H1 (cell line): ENCODE results near the gene SHMT2. TPM values are rescaled to one million over a fixed set of nuclear protein-coding genes. Genes with fewer than 3 reads are reported as not detected.

Experiments
- CTCF ChIA-PET: fragments of 300-600 bp; sonication (Branson Sonifier 250); formaldehyde crosslinking; loops from one replicate; lab custom pipeline; 2021; ENCODE audit not compliant: partially characterized antibody; lab: Charles Lee
- POLR2A ChIA-PET: fragments of 300-600 bp; sonication (Branson Sonifier 250); formaldehyde crosslinking; loops from one replicate; lab custom pipeline; 2021; ENCODE audit warnings: inconsistent platforms; ENCODE audit not compliant: partially characterized antibody; lab: Charles Lee
- DNase-seq, 2 experiments: peaks; one replicate each; pipeline versions ENCODE4 v3.0.0 to v3.0.0-alpha.2; 2010 to 2022; ENCODE audit warnings: low spot score in 2 of 2, low read depth in 1 of 2, mixed read lengths in 1 of 2
- FAIRE-seq: peaks from 2 replicates; lab custom pipeline; 2011; peaks lifted over from hg19 to GRCh38; lab: Jason Lieb, UNC
- H2AFZ ChIP-seq: 2 replicates; pipeline ENCODE4 v1.8.1; 2012; ENCODE audit warnings: low read length, inconsistent platforms
- H2AK5ac ChIP-seq: 2 replicates; pipeline ENCODE4 v1.6.1; 2013; ENCODE audit warnings: low read depth, low read length
- H2BK120ac ChIP-seq: replicated peaks from 2 replicates; pipeline ENCODE3; 2013; ENCODE audit warnings: low read depth, low read length, inconsistent platforms
- H2BK12ac ChIP-seq: 2 replicates; pipeline ENCODE4 v1.6.1; 2013; ENCODE audit warnings: low read depth, low read length
- H2BK15ac ChIP-seq: 2 replicates; pipeline ENCODE4 v1.6.1; 2013; ENCODE audit warnings: low read length
- H2BK20ac ChIP-seq: 2 replicates; pipeline ENCODE4 v1.6.1; 2013; ENCODE audit warnings: low read length
- H2BK5ac ChIP-seq: 2 replicates; pipeline ENCODE4 v1.6.1; 2013; ENCODE audit warnings: low read depth, low read length
- H3K14ac ChIP-seq: 2 replicates; pipeline ENCODE4 v1.6.1; 2013; ENCODE audit warnings: inconsistent platforms; ENCODE audit not compliant: insufficient read length
- H3K18ac ChIP-seq: 2 replicates; pipeline ENCODE4 v1.6.1; 2013; ENCODE audit warnings: low read length; ENCODE audit errors: extremely low read depth
- H3K23ac ChIP-seq: 2 replicates; pipeline ENCODE4 v1.6.1; 2013; ENCODE audit warnings: inconsistent platforms; ENCODE audit not compliant: insufficient read length
- H3K23me2 ChIP-seq: 2 replicates; pipeline ENCODE4 v1.6.1; 2013; ENCODE audit warnings: low read depth, low read length
- H3K27ac ChIP-seq: 2 replicates; pipeline ENCODE4 v1.6.1; 2011; ENCODE audit warnings: low read depth, low read length, inconsistent platforms
- H3K27me3 ChIP-seq, 4 experiments: replicated peaks in 1 of 4; 1 replicate in 1 of 4; 2 replicates in 3 of 4; pipeline versions ENCODE4 v1.6.1 to v1.8.1; 2011 to 2013; ENCODE audit warnings: low read length in 3 of 4, mild to moderate bottlenecking in 3 of 4, inconsistent platforms in 2 of 4, mixed read lengths in 2 of 4, moderate library complexity in 1 of 4; ENCODE audit not compliant: control insufficient read depth in 3 of 4, insufficient read depth in 3 of 4; ENCODE audit errors: extremely low read depth in 1 of 4
- H3K36me3 ChIP-seq, 4 experiments: 2 replicates each; pipeline versions ENCODE4 v1.6.1 to v1.8.1; 2011 to 2013; ENCODE audit warnings: mild to moderate bottlenecking in 4 of 4, low read length in 3 of 4, moderate library complexity in 2 of 4, control low read depth in 1 of 4, inconsistent platforms in 1 of 4; ENCODE audit not compliant: insufficient read depth in 4 of 4, control insufficient read depth in 2 of 4
- H3K4ac ChIP-seq: replicated peaks from 2 replicates; pipeline ENCODE3; 2013; ENCODE audit warnings: low read length, low read depth, mixed read lengths, inconsistent platforms; ENCODE audit not compliant: insufficient read length
- H3K4me1 ChIP-seq, 4 experiments: replicated peaks in 1 of 4; 1 replicate in 1 of 4; 2 replicates in 3 of 4; pipeline versions ENCODE4 v1.6.1 to v1.8.1; 2011 to 2013; ENCODE audit warnings: low read length in 3 of 4, inconsistent platforms in 2 of 4, mixed read lengths in 1 of 4; ENCODE audit not compliant: insufficient read depth in 4 of 4, control insufficient read depth in 3 of 4
- H3K4me2 ChIP-seq, 2 experiments: 2 replicates each; pipeline versions ENCODE4 v1.6.1 to v1.8.1; 2011 to 2013; ENCODE audit warnings: low read depth in 2 of 2, low read length in 2 of 2, control low read depth in 1 of 2, inconsistent platforms in 1 of 2, mild to moderate bottlenecking in 1 of 2; ENCODE audit not compliant: insufficient read depth in 1 of 2
- H3K4me3 ChIP-seq, 4 experiments: fragments of 200-600, 300-600 bp in 1 of 4; sonication (generic), shearing (Covaris generic), sonication (Bioruptor Twin) in 1 of 4; 2 replicates each; pipeline versions ENCODE4 v1.5.1 to v1.8.1; 2011 to 2016; ENCODE audit warnings: low read length in 4 of 4, low read depth in 3 of 4, control low read depth in 2 of 4, inconsistent platforms in 2 of 4, mild to moderate bottlenecking in 2 of 4, mixed read lengths in 1 of 4, moderate library complexity in 1 of 4; ENCODE audit not compliant: insufficient read depth in 2 of 4; ENCODE audit errors: extremely low read depth in 1 of 4
- H3K56ac ChIP-seq: replicated peaks from 2 replicates; pipeline ENCODE3; 2013; ENCODE audit warnings: low read depth, mild to moderate bottlenecking, mixed read lengths, low read length, inconsistent platforms; ENCODE audit not compliant: insufficient read length
- H3K79me1 ChIP-seq: 2 replicates; pipeline ENCODE4 v1.6.1; 2013; ENCODE audit warnings: low read depth, low read length, control low read depth
- H3K79me2 ChIP-seq, 2 experiments: 2 replicates each; pipeline versions ENCODE4 v1.6.1 to v1.8.1; 2012 to 2013; ENCODE audit warnings: low read length in 2 of 2, mild to moderate bottlenecking in 2 of 2, inconsistent platforms in 1 of 2; ENCODE audit not compliant: insufficient read depth in 2 of 2, control insufficient read depth in 1 of 2
- H3K9ac ChIP-seq, 4 experiments: replicated peaks in 1 of 4; 1 replicate in 1 of 4; 2 replicates in 3 of 4; pipeline versions ENCODE4 v1.6.1 to v1.8.1; 2011 to 2013; ENCODE audit warnings: low read depth in 3 of 4, low read length in 3 of 4, control low read depth in 2 of 4, mild to moderate bottlenecking in 2 of 4, moderate library complexity in 2 of 4, inconsistent platforms in 1 of 4; ENCODE audit errors: extremely low read depth in 1 of 4
- H3K9me3 ChIP-seq, 2 experiments: 2 replicates each; pipeline versions ENCODE4 v1.6.1 to v1.8.1; 2012 to 2013; ENCODE audit warnings: mild to moderate bottlenecking in 2 of 2, moderate library complexity in 2 of 2, control low read depth in 1 of 2, inconsistent platforms in 1 of 2, low read depth in 1 of 2, low read length in 1 of 2, mixed read lengths in 1 of 2; ENCODE audit not compliant: insufficient read depth in 2 of 2
- H4K20me1 ChIP-seq, 2 experiments: replicated peaks in 1 of 2; 2 replicates each; pipeline versions ENCODE3 to v1.8.1; 2011 to 2013; ENCODE audit warnings: inconsistent platforms in 2 of 2, low read length in 2 of 2, mild to moderate bottlenecking in 1 of 2; ENCODE audit not compliant: insufficient read depth in 2 of 2, control insufficient read depth in 1 of 2
- H4K5ac ChIP-seq: 2 replicates; pipeline ENCODE4 v1.6.1; 2013; ENCODE audit warnings: low read length, low read depth, mixed read lengths, inconsistent platforms; ENCODE audit not compliant: insufficient read length
- H4K8ac ChIP-seq: 2 replicates; pipeline ENCODE4 v1.8.0; 2013; ENCODE audit warnings: mild to moderate bottlenecking, moderate library complexity, low read length, inconsistent platforms; ENCODE audit not compliant: insufficient read depth; ENCODE audit errors: extremely low read depth
- H4K91ac ChIP-seq: replicated peaks from 2 replicates; pipeline ENCODE3; 2013; ENCODE audit warnings: low read length, mixed read lengths, inconsistent platforms; ENCODE audit not compliant: insufficient read length
- CBX8 ChIP-seq: fragments of 300-800, 300-1000 bp; sonication (generic); IDR thresholded peaks from 2 replicates; pipeline ENCODE4 v1.7.1; 2016; ENCODE audit warnings: low read depth, low read length, borderline replicate concordance
- CEBPB ChIP-seq: IDR thresholded peaks from 2 replicates; pipeline ENCODE4 v1.6.1; 2012; ENCODE audit warnings: low read depth, low read length
- NRF1 ChIP-seq: IDR thresholded peaks from 2 replicates; pipeline ENCODE4 v1.6.1; 2011; ENCODE audit warnings: mild to moderate bottlenecking, low read depth, low read length, improper control_type of control experiment
- RFX5 ChIP-seq: IDR thresholded peaks from 2 replicates; pipeline ENCODE4 v1.6.1; 2011; ENCODE audit warnings: low read depth, low read length, improper control_type of control experiment, borderline replicate concordance
- RNF2 ChIP-seq: fragments of 200-900, 300-1000 bp; sonication (generic); IDR thresholded peaks from 2 replicates; pipeline ENCODE4 v1.7.1; 2016; ENCODE audit warnings: borderline replicate concordance, low read depth, mild to moderate bottlenecking, antibody characterized with exemption, low read length; ENCODE audit not compliant: poor library complexity, severe bottlenecking; ENCODE audit errors: missing control alignments
- WGBS, 2 experiments: shearing (Covaris generic) in 1 of 2; methylation state at CpG; one replicate each; pipeline versions ENCODE4 v1.1.6 to v1.1.7; 2013 to 2015; ENCODE audit warnings: low lambda C conversion rate in 2 of 2, mixed read lengths in 2 of 2, inconsistent platforms in 1 of 2, low coverage in 1 of 2, missing lambda C conversion rate in 1 of 2; ENCODE audit not compliant: insufficient replicate concordance in 2 of 2, insufficient coverage in 1 of 2, insufficient read length in 1 of 2; ENCODE audit errors: extremely low coverage in 1 of 2, missing lambda C conversion rate in 1 of 2; 5-methylcytosine and 5-hydroxymethylcytosine counted together
- polyA plus RNA-seq, 7 experiments: library from polyadenylated mRNA; depleted of rRNA in 3 of 7; stranded (reverse) in 5 of 7; unstranded in 2 of 7; fragments of >200 nt in 5 of 7; fragments of 200-250 nt in 2 of 7; gene quantifications; 1 replicate in 5 of 7; 2 replicates in 1 of 7; 4 replicates in 1 of 7; pipeline versions ENCODE4 v1.2.1 to v1.2.3, GENCODE V29; 2011 to 2013; ENCODE audit warnings: missing spikeins in 2 of 7, mixed read lengths in 2 of 7
- total RNA-seq: library from RNA; stranded (reverse); fragmentation: NEBNext Ultra II Directional; extraction: Animal tissue kit (Norgen Biotek cat#: 25700); gene quantifications from 2 replicates; pipeline ENCODE4 v1.2.1, GENCODE V29; 2021
- TF ChIP-seq, protein P1 (sequence below): IDR thresholded peaks from 2 replicates; pipeline ENCODE4 v1.6.1; 2011; ENCODE audit warnings: low read length, improper control_type of control experiment

SHMT2 gene
- total and polyA plus RNA-seq, 2 of the 8 experiments (the other 6 are each of a cell fraction or from before 2014, with no cell fraction given): 274 to 520 TPM

DNA sequence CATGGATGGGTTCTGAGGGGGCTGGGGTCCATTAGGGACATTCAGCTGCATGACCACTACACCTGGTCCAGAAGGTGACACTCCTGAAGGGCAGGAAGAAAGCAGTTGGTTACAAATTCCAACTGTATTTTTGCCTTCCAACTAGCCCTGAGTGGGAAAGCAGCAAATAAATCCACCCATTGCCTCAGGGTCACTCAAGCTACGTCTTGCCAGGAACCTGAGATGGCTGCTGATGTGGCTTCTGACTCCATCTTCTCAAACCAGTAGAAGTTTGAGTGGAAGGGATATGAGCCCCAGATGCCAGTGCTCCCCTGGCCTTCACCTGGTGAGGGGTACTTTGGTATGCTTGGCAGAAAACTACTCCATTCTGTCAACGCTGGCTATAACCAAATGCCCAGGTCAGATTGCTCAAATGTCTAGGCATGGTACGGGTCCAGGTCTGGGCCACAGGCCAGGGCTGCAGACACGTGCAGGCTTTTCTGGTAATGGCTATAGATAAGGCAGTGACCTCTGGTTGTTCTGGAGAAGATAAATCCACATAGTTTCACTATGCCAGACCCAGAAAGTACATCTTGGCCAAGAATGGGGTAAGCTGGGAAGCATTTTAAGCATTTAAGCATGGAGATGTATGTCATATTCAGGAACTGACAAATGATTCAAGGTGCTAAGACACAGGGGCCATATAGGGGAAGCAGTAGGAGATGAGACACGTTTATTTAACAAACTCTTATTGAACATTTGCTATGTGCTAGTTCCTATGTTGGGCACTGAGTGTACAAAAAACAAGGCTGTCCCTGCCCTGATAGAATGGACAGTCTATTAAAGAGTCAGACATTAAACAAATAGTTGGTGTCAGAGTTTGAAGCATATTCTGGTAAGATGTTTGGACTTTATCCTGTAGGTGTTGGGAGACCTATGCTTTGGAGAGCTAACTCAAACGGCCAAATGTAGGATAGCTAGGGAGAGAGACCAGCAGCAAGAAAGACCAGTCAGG is 29.8 kb downstream of the SHMT2 start:
- H3K14ac ChIP-seq: no peak overlapping the region
- no peak overlapping the region for H2AFZ ChIP-seq
- no peaks in the 10 kb centered on the region for H3K27me3 ChIP-seq
- no peak overlapping the region for H2BK5ac ChIP-seq
- H4K91ac ChIP-seq: no peak overlapping the region
- no peak overlapping the region for H4K5ac ChIP-seq
- WGBS, 2 experiments: 85% methylated on average over 6 of the region's 6 CpGs; no CpG with 5 or more reads in 1 of the 2 experiments
- no peak overlapping the region for H2AK5ac ChIP-seq
- H3K23ac ChIP-seq: no peak overlapping the region
- no peaks in the 10 kb centered on the region for H3K23me2 ChIP-seq
- H4K8ac ChIP-seq: no peak overlapping the region
- ChIA-PET CTCF (interaction anchor here (0.6 to 3.7 kb wide), 10 partner anchors 12 to 199 kb away, joined by 3 to 35 read pairs (median 6); no protein-coding TSS in a partner anchor), POLR2A (interaction anchor here (2.5 to 4.8 kb wide), 2 partner anchors 30 to 195 kb away, joined by 7 to 28 read pairs; partner anchors contain the start of genes INHBE and SHMT2)
- H3K4me2 ChIP-seq: no peak overlapping the region
- no peaks in the 10 kb centered on the region for H3K79me2 ChIP-seq
- FAIRE-seq (no peak), DNase-seq (no peak)
- H3K9ac ChIP-seq: no peak overlapping the region
- peaks cover 2 to 17% (median 6%) of the 10 kb centered on the region in 4 experiments; a peak in 6 of 8 replicates for H3K36me3 ChIP-seq
- H4K20me1 ChIP-seq: peaks cover 0 to 2% of the 10 kb centered on the region in 2 experiments
- no peak overlapping the region for H3K56ac ChIP-seq
- no peaks in the 10 kb centered on the region for H3K9me3 ChIP-seq
- no peak overlapping the region for H2BK20ac ChIP-seq
- H3K79me1 ChIP-seq: no peaks in the 10 kb centered on the region; the same call in 1 of the 2 replicates
- H3K4me3 ChIP-seq: no peak overlapping the region
- H2BK15ac ChIP-seq: no peak overlapping the region
- H3K4ac ChIP-seq: no peak overlapping the region
- no peak overlapping the region for H3K27ac ChIP-seq
- no peak overlapping the region for H3K18ac ChIP-seq
- H2BK120ac ChIP-seq: no peak overlapping the region
- no peak overlapping the region for H2BK12ac ChIP-seq
- H3K4me1 ChIP-seq: peaks cover 0 to 7% (median 3%) of the 10 kb centered on the region in 4 experiments; a peak in 5 of 7 replicates
- TF ChIP-seq RFX5 (no peak), NRF1 (no peak), RNF2 (no peak), CBX8 (no peak), CEBPB (no peak)
- TF ChIP-seq, protein P1, sequence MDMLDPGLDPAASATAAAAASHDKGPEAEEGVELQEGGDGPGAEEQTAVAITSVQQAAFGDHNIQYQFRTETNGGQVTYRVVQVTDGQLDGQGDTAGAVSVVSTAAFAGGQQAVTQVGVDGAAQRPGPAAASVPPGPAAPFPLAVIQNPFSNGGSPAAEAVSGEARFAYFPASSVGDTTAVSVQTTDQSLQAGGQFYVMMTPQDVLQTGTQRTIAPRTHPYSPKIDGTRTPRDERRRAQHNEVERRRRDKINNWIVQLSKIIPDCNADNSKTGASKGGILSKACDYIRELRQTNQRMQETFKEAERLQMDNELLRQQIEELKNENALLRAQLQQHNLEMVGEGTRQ: no peak
